GM19351 (cell line): ENCODE data around the gene CHORDC1.
"Not testable (repeated sequence)": the region's sequence is repeated elsewhere in the genome, so short reads cannot be mapped to it uniquely, and the experiment has no call there.

Source experiments
- ATAC-seq: cut with Tn5 transposase; IDR thresholded peaks from one replicate; pipeline ENCODE4 v1.9.1; 2021; ENCODE audit warnings: mild to moderate bottlenecking, moderate library complexity; ENCODE audit not compliant: unreplicated experiment

The CHORDC1 gene

GRCh38 chr11:90218606-90219005 is 4.2 kb downstream of the CHORDC1 start:
- no peak for ATAC-seq

- ATAC-seq, result no peak
Observed at GRCh38 chr11:90216611-90217010, 6.2 kb downstream of the CHORDC1 start.

GRCh38 chr11:90213322-90213721 is 9.5 kb downstream of the CHORDC1 start:
- no peak for ATAC-seq

GRCh38 chr11:90208857-90209256 is 14.0 kb downstream of the CHORDC1 start:
- no peak for ATAC-seq

GRCh38 chr11:90207992-90208391 is 14.9 kb downstream of the CHORDC1 start:
- ATAC-seq, result not testable (repeated sequence)

GRCh38 chr11:90204832-90205646 is 17.8 kb downstream of the CHORDC1 start:
- peak; percentile 86 for ATAC-seq

- no peak for ATAC-seq
Observed at GRCh38 chr11:90204407-90204806, 18.4 kb downstream of the CHORDC1 start.

GRCh38 chr11:90202342-90202741 is 20.5 kb downstream of the CHORDC1 start:
- no peak for ATAC-seq

- no peak for ATAC-seq
Observed at GRCh38 chr11:90197377-90197776, 25.5 kb downstream of the CHORDC1 start.

GRCh38 chr11:90192869-90193582 is 29.8 kb downstream of the CHORDC1 start:
- no peak for ATAC-seq

GRCh38 chr11:90189011-90189410 is 33.8 kb downstream of the CHORDC1 start:
- ATAC-seq, result no peak

- peak; percentile 53 for ATAC-seq
Observed at GRCh38 chr11:90187839-90188238, 35.0 kb downstream of the CHORDC1 start.

GRCh38 chr11:90179923-90180322 is 42.9 kb downstream of the CHORDC1 start:
- no peak for ATAC-seq

GRCh38 chr11:90178751-90179150 is 44.1 kb downstream of the CHORDC1 start:
- ATAC-seq, result no peak

GRCh38 chr11:90176069-90176468 is 46.8 kb downstream of the CHORDC1 start:
- no peak for ATAC-seq

- ATAC-seq, result no peak
Observed at GRCh38 chr11:90171359-90171758, 51.5 kb downstream of the CHORDC1 start.

GRCh38 chr11:90168571-90168970 is 54.3 kb downstream of the CHORDC1 start:
- no peak for ATAC-seq

GRCh38 chr11:90167704-90168103 is 55.1 kb downstream of the CHORDC1 start:
- ATAC-seq, result not testable (repeated sequence)

GRCh38 chr11:90166982-90167573 is 55.8 kb downstream of the CHORDC1 start:
- ATAC-seq, result not testable (repeated sequence)
